DMS153 (cell line): ENCODE results near the gene CYB5B.
A peak's percentile ranks its signal among the peaks of the same experiment; 100 is the strongest.
"Not testable (repeated sequence)": the region's sequence is repeated elsewhere in the genome, so short reads cannot be mapped to it uniquely, and the experiment has no call there.

Experiments
- DNase-seq: peaks from one replicate; lab custom pipeline; 2025; lab: John Stamatoyannopoulos, UW

CYB5B gene

GRCh38 chr16:69410219-69410990, 14.0 kb upstream of the CYB5B start:
- DNase-seq = no peak

- DNase-seq = no peak
Measured at GRCh38 chr16:69411064-69411985, 13.1 kb upstream of the CYB5B start.

- DNase-seq = no peak
Measured at GRCh38 chr16:69412287-69412686, 12.1 kb upstream of the CYB5B start.

GRCh38 chr16:69413045-69413664, 11.3 kb upstream of the CYB5B start:
- DNase-seq = no peak

- DNase-seq = peak; percentile 6
Measured at GRCh38 chr16:69417520-69418199, 6.8 kb upstream of the CYB5B start.

- no peak for DNase-seq
Measured at GRCh38 chr16:69419956-69420355, 4.5 kb upstream of the CYB5B start.

- DNase-seq = no peak
Measured at GRCh38 chr16:69423189-69423588, 1.2 kb upstream of the CYB5B start.

GRCh38 chr16:69424935-69425784, 741 bp downstream of the CYB5B start:
- no peak for DNase-seq

GRCh38 chr16:69428652-69429051, 4.2 kb downstream of the CYB5B start:
- DNase-seq = no peak

GRCh38 chr16:69429058-69429640, 4.7 kb downstream of the CYB5B start:
- not testable (repeated sequence) for DNase-seq

GRCh38 chr16:69431948-69432468, 7.6 kb downstream of the CYB5B start:
- DNase-seq = no peak

- DNase-seq = no peak
Measured at GRCh38 chr16:69434066-69434465, 9.6 kb downstream of the CYB5B start.

- DNase-seq = no peak
Measured at GRCh38 chr16:69435977-69436820, 11.8 kb downstream of the CYB5B start.

GRCh38 chr16:69436896-69437295, 12.5 kb downstream of the CYB5B start:
- DNase-seq = no peak

- DNase-seq = no peak
Measured at GRCh38 chr16:69438465-69438864, 14.0 kb downstream of the CYB5B start.

GRCh38 chr16:69440250-69440649, 15.8 kb downstream of the CYB5B start:
- no peak for DNase-seq

GRCh38 chr16:69441030-69441429, 16.6 kb downstream of the CYB5B start:
- DNase-seq = not testable (repeated sequence)

- no peak for DNase-seq
Measured at GRCh38 chr16:69443927-69444631, 19.7 kb downstream of the CYB5B start.
